HCT116 (cell line): ENCODE results near the gene MCC.

ENCODE experiments used
- CBX3 ChIP-seq: IDR thresholded peaks from 2 replicates; pipeline ENCODE4 v1.6.1; 2012; ENCODE audit warnings: low read depth
- CEBPB ChIP-seq: IDR thresholded peaks from 2 replicates; pipeline ENCODE4 v1.6.1; 2012; ENCODE audit warnings: low read depth
- POLR2A ChIP-seq: IDR thresholded peaks from 2 replicates; pipeline ENCODE4 v1.7.0; 2011; ENCODE audit warnings: borderline replicate concordance; ENCODE audit not compliant: insufficient read depth, insufficient read length; ENCODE audit errors: extremely low read depth
- RAD21 ChIP-seq: IDR thresholded peaks from 2 replicates; pipeline ENCODE4 v1.6.1; 2012; ENCODE audit warnings: low read depth, mild to moderate bottlenecking
- TF ChIP-seq, protein P1 (sequence below), 3 experiments: fragments of 200-600 bp in 1 of 3; sonication (generic) in 1 of 3; IDR thresholded peaks in 2 of 3; conservative IDR thresholded peaks in 1 of 3; 2 replicates each; pipeline ENCODE4 v1.5.1; 2012 to 2017; ENCODE audit warnings: low read depth in 2 of 3, low read length in 2 of 3, antibody characterized with exemption in 1 of 3, borderline replicate concordance in 1 of 3, control low read depth in 1 of 3, mild to moderate bottlenecking in 1 of 3, mixed read lengths in 1 of 3, mixed run types in 1 of 3, moderate library complexity in 1 of 3; ENCODE audit not compliant: insufficient read depth in 1 of 3

DNA sequence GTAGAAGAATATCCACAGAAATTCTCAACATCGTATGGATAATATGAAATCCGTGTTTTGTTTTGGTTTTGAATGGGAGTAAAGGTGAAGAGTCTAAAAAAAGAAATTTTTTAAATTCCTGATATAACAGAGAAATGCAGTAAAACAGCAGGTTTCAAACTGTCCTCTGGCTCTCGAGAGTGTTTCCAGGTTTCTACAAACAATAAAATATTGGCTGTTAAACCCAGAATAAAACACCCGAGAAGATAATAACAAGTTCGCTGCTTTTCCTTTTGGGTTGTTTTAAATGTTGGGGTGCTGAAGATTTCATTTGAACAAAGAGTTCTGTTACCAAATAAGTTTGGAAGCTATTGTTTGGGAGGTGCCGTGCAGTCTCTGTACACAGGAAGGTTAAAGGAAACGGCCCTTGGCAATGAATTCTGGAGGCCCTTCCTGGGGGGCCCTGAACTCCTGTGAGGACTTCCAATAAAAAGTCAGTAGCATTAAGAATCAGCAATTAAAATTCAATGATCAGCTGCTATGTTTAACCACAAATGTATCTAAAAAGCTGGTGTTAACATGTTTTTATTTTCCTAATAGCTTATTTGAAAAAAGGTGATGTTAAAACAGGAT lies 269.2 kb downstream of the MCC start:
- TF ChIP-seq, protein P1, sequence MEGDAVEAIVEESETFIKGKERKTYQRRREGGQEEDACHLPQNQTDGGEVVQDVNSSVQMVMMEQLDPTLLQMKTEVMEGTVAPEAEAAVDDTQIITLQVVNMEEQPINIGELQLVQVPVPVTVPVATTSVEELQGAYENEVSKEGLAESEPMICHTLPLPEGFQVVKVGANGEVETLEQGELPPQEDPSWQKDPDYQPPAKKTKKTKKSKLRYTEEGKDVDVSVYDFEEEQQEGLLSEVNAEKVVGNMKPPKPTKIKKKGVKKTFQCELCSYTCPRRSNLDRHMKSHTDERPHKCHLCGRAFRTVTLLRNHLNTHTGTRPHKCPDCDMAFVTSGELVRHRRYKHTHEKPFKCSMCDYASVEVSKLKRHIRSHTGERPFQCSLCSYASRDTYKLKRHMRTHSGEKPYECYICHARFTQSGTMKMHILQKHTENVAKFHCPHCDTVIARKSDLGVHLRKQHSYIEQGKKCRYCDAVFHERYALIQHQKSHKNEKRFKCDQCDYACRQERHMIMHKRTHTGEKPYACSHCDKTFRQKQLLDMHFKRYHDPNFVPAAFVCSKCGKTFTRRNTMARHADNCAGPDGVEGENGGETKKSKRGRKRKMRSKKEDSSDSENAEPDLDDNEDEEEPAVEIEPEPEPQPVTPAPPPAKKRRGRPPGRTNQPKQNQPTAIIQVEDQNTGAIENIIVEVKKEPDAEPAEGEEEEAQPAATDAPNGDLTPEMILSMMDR (IDR thresholded peaks at IDR 0.05 in 2 of 3, conservative IDR thresholded peaks at IDR 0.05 in 1 of 3; ENCODE audit: borderline replicate concordance in 1 of 3, insufficient read depth in 1 of 3, low read depth in 2 of 3, low read length in 2 of 3) = no peak
- TF ChIP-seq RAD21 = no peak
- no peak for TF ChIP-seq POLR2A
- no peak for TF ChIP-seq CEBPB
- no peak for TF ChIP-seq CBX3
